K562 (cell line): ENCODE measurements around the gene ACOX2. TPM values are rescaled to one million over a fixed set of nuclear protein-coding genes. Genes with fewer than 3 reads are reported as not detected.

Experiments used
- ATAC-seq: fragments of 200-7000 bp; cut with Tn5 transposase; 3 replicates; pipeline ENCODE4 v1.9.1; 2020; ENCODE audit warnings: moderate library complexity
- BruUV-seq: library from RNA; stranded (reverse); fragments of 400-500 nt; replicated peaks from 2 replicates; lab custom pipeline; 2021; lab: Mats Ljungman, UMichigan
- CTCF ChIA-PET: fragments of 300-600 bp; formaldehyde crosslinking; extraction: SDS; loops from one replicate; lab custom pipeline; 2021; ENCODE audit warnings: low intra/inter-chr PET ratio; lab: Yijun Ruan, JAX
- POLR2A ChIA-PET: fragments of 300-600, 350-650 bp; sonication (Branson Sonifier 250); formaldehyde crosslinking; extraction: SDS; loops from one replicate; lab custom pipeline; 2021; ENCODE audit warnings: antibody characterized with exemption, inconsistent platforms; lab: Yijun Ruan, JAX
- DNase-seq, 4 experiments: peaks; one replicate each; pipeline versions ENCODE4 v3.0.0 to v3.0.0-alpha.2; 2011 to 2018; ENCODE audit warnings: low spot score in 3 of 4, mixed read lengths in 3 of 4; ENCODE audit errors: extremely low read depth in 1 of 4
- FAIRE-seq: peaks from 2 replicates; lab custom pipeline; 2011; peaks lifted over from hg19 to GRCh38; lab: Jason Lieb, UNC
- H2AFZ ChIP-seq: 2 replicates; pipeline ENCODE4 v1.6.0; 2011; ENCODE audit warnings: low read depth, low read length, control low read depth, inconsistent platforms
- H3K27ac ChIP-seq: fragments of 200-600 bp; 3 replicates; pipeline ENCODE4 v1.8.0; 2011; ENCODE audit warnings: low read depth, mild to moderate bottlenecking, control low read depth, inconsistent platforms, low read length, moderate library complexity, mixed read lengths; ENCODE audit errors: extremely low read depth
- H3K27me3 ChIP-seq, 2 experiments: fragments of 300-600 bp in 1 of 2; 2 replicates in 1 of 2; 3 replicates in 1 of 2; pipeline versions ENCODE4 v1.6.0 to v1.8.0; 2011; ENCODE audit warnings: inconsistent platforms in 2 of 2, low read length in 2 of 2, mild to moderate bottlenecking in 1 of 2, mixed read lengths in 1 of 2, moderate library complexity in 1 of 2; ENCODE audit not compliant: control insufficient read depth in 2 of 2, insufficient read depth in 2 of 2
- H3K36me3 ChIP-seq: fragments of 300-600 bp; 3 replicates; pipeline ENCODE4 v1.8.0; 2011; ENCODE audit warnings: mild to moderate bottlenecking, low read length, inconsistent platforms; ENCODE audit not compliant: control insufficient read depth, insufficient read depth
- H3K4me1 ChIP-seq, 2 experiments: fragments of 200-600 bp in 1 of 2; replicated peaks in 1 of 2; 2 replicates in 1 of 2; 3 replicates in 1 of 2; pipeline versions ENCODE4 v1.5.1 to v1.8.0; 2011; ENCODE audit warnings: inconsistent platforms in 2 of 2, low read length in 2 of 2, mild to moderate bottlenecking in 1 of 2, mixed read lengths in 1 of 2, moderate library complexity in 1 of 2; ENCODE audit not compliant: control insufficient read depth in 2 of 2, insufficient read depth in 2 of 2
- H3K4me2 ChIP-seq: 2 replicates; pipeline ENCODE4 v1.6.1; 2011; ENCODE audit warnings: low read length, control low read depth, inconsistent platforms, mixed read lengths; ENCODE audit not compliant: insufficient read depth
- H3K4me3 ChIP-seq: fragments of 200-600 bp; sonication (generic), shearing (Covaris generic); 2 replicates; pipeline ENCODE4 v1.5.1; 2016; ENCODE audit warnings: control low read depth, inconsistent platforms
- H3K79me2 ChIP-seq: fragments of 200-600 bp; 3 replicates; pipeline ENCODE4 v1.8.0; 2011; ENCODE audit warnings: low read length, inconsistent platforms; ENCODE audit not compliant: control insufficient read depth, insufficient read depth
- H3K9ac ChIP-seq, 2 experiments: 2 replicates each; pipeline versions ENCODE4 v1.6.0 to v1.6.1; 2011; ENCODE audit warnings: low read depth in 2 of 2, low read length in 2 of 2, control low read depth in 1 of 2, inconsistent platforms in 1 of 2, mild to moderate bottlenecking in 1 of 2, mixed read lengths in 1 of 2; ENCODE audit not compliant: insufficient read depth in 1 of 2
- H3K9me1 ChIP-seq: one replicate; pipeline ENCODE4 v1.6.0; 2011; ENCODE audit warnings: inconsistent platforms, mild to moderate bottlenecking, low read length, moderate library complexity; ENCODE audit not compliant: control insufficient read depth, insufficient read depth
- H3K9me3 ChIP-seq: replicated peaks from 2 replicates; pipeline ENCODE4 v1.5.1; 2011; ENCODE audit warnings: low read depth, low read length, inconsistent platforms; ENCODE audit not compliant: control insufficient read depth, insufficient read depth
- H4K20me1 ChIP-seq: replicated peaks from 2 replicates; pipeline ENCODE4 v1.6.1; 2011; ENCODE audit warnings: low read length, inconsistent platforms, mixed read lengths; ENCODE audit not compliant: control insufficient read depth, insufficient read depth
- BCOR ChIP-seq: fragments of 450-650 bp; IDR thresholded peaks from 2 replicates; pipeline ENCODE4 v1.6.1; 2016
- CBX1 ChIP-seq: sonication (generic); IDR thresholded peaks from 2 replicates; pipeline ENCODE4 v1.6.1; 2016; ENCODE audit warnings: antibody characterized with exemption, low read depth, mild to moderate bottlenecking
- CREBBP ChIP-seq: IDR thresholded peaks from one replicate; pipeline ENCODE4 v1.6.1; 2012; ENCODE audit warnings: low read depth, mild to moderate bottlenecking, control low read depth, inconsistent platforms, low read length
- EHMT2 ChIP-seq: fragments of 450-650 bp; IDR thresholded peaks from 2 replicates; pipeline ENCODE4 v1.6.1; 2018; ENCODE audit warnings: antibody characterized with exemption
- HMG20B ChIP-seq: fragments of 250-450 bp; sonication (Bioruptor Pico); IDR thresholded peaks from 2 replicates; pipeline ENCODE4 v1.5.0; 2021; ENCODE audit warnings: mild to moderate bottlenecking
- JUND ChIP-seq, 2 experiments: IDR thresholded peaks; 2 replicates in 1 of 2; 3 replicates in 1 of 2; pipeline ENCODE4 v1.6.1; 2011; ENCODE audit warnings: borderline replicate concordance in 2 of 2, low read depth in 2 of 2, low read length in 2 of 2, improper control_type of control experiment in 1 of 2, missing biosample characterization in 1 of 2, missing genetic modification characterization in 1 of 2, missing genetic modification reagents in 1 of 2
- KDM5B ChIP-seq: fragments of 200-600 bp; sonication (generic); IDR thresholded peaks from 2 replicates; pipeline ENCODE4 v1.6.1; 2012; ENCODE audit warnings: low read depth, mild to moderate bottlenecking, moderate library complexity, low read length, control low read depth, inconsistent platforms; ENCODE audit not compliant: insufficient replicate concordance
- LARP7 ChIP-seq: fragments of 450-650 bp; IDR thresholded peaks from 2 replicates; pipeline ENCODE4 v1.6.1; 2016
- MTA1 ChIP-seq: fragments of 450-650 bp; IDR thresholded peaks from 2 replicates; pipeline ENCODE4 v1.6.1; 2017; ENCODE audit warnings: borderline replicate concordance
- PHF8 ChIP-seq: fragments of 200-600 bp; sonication (generic); IDR thresholded peaks from 2 replicates; pipeline ENCODE4 v1.6.1; 2012; ENCODE audit warnings: mixed run types, mild to moderate bottlenecking, inconsistent platforms, low read length, moderate library complexity, borderline replicate concordance
- POU5F1 ChIP-seq: fragments of 150-350 bp; IDR thresholded peaks from 2 replicates; pipeline ENCODE4 v1.6.1; 2014; ENCODE audit warnings: borderline replicate concordance, low read length, low read depth, mild to moderate bottlenecking; ENCODE audit not compliant: partially characterized antibody
- SIX5 ChIP-seq, 2 experiments: IDR thresholded peaks; 2 replicates each; pipeline ENCODE4 v1.6.1; 2011; ENCODE audit warnings: low read length in 2 of 2, borderline replicate concordance in 1 of 2, low read depth in 1 of 2, mild to moderate bottlenecking in 1 of 2, moderate library complexity in 1 of 2; ENCODE audit not compliant: insufficient read depth in 1 of 2
- SREBF1 ChIP-seq: fragments of 150-350 bp; IDR thresholded peaks from 2 replicates; pipeline ENCODE4 v1.6.1; 2014; ENCODE audit warnings: antibody characterized with exemption, low read depth, low read length, borderline replicate concordance
- TEAD4 ChIP-seq, 2 experiments: sonication (generic) in 1 of 2; formaldehyde crosslinking in 1 of 2; IDR thresholded peaks; 2 replicates each; pipeline versions ENCODE4 v1.6.1 to v1.8.0; 2012 to 2022; ENCODE audit warnings: borderline replicate concordance in 1 of 2, inconsistent platforms in 1 of 2, low read length in 1 of 2, mild to moderate bottlenecking in 1 of 2, missing genetic modification reagents in 1 of 2
- ZC3H4 ChIP-seq: sonication (generic); formaldehyde crosslinking; IDR thresholded peaks from 2 replicates; pipeline ENCODE4 v1.9.0; 2021; ENCODE audit warnings: missing genetic modification reagents, borderline replicate concordance
- ZFX ChIP-seq: sonication (generic); formaldehyde crosslinking; IDR thresholded peaks from 2 replicates; pipeline ENCODE4 v1.8.0; 2022; ENCODE audit warnings: mild to moderate bottlenecking, missing genetic modification reagents, moderate library complexity
- ZNF143 ChIP-seq: sonication (generic); formaldehyde crosslinking; IDR thresholded peaks from 2 replicates; pipeline ENCODE4 v1.9.0; 2022; ENCODE audit warnings: mild to moderate bottlenecking, missing genetic modification reagents
- WGBS: fragments of 100-300 bp; shearing (Covaris generic); methylation state at CpG from one replicate; pipeline ENCODE4 v1.1.6; 2016; ENCODE audit warnings: low coverage, mixed read lengths; ENCODE audit not compliant: insufficient coverage; ENCODE audit errors: missing lambda C conversion rate; 5-methylcytosine and 5-hydroxymethylcytosine counted together
- in situ Hi-C: fragments of 300-500 bp; cut with MboI; formaldehyde crosslinking; loops from 4 replicates; pipeline ENCODE4 v1.15.0; 2018; ENCODE audit warnings: inconsistent platforms, mixed read lengths
- intact Hi-C: fragments of 100-400 bp; cut with micrococcal nuclease; formaldehyde crosslinking; loops from 2 replicates; pipeline ENCODE4 v1.14.2; 2022
- polyA plus RNA-seq, 8 experiments: library from polyadenylated mRNA; depleted of rRNA in 4 of 8; stranded (reverse) in 5 of 8; unstranded in 3 of 8; fragments of >200 nt; fragmentation: Nextera tagmentation in 2 of 8; fragmentation: Illumina TruSeq in 1 of 8; extraction: Ambion mirVana in 2 of 8; extraction: Trizol in 1 of 8; gene quantifications; 2 replicates each; pipeline versions ENCODE4 v1.2.1 to v1.2.3, GENCODE V29; 2011 to 2014; ENCODE audit warnings: inconsistent platforms in 1 of 8, missing spikeins in 1 of 8
- total RNA-seq, 7 experiments: library from RNA; depleted of rRNA in 6 of 7; stranded (reverse); fragments of >200 nt in 6 of 7; fragmentation: Illumina TruSeq in 2 of 7; extraction: Trizol in 2 of 7; gene quantifications; 2 replicates each; pipeline versions ENCODE4 v1.2.1 to v1.2.3, GENCODE V29; 2011 to 2021; ENCODE audit warnings: low replicate concordance in 1 of 7
- TF ChIP-seq, protein P1 (sequence below), 2 experiments: IDR thresholded peaks; 2 replicates each; pipeline ENCODE4 v1.6.1; 2011; ENCODE audit warnings: borderline replicate concordance in 1 of 2, control low read depth in 1 of 2, low read depth in 1 of 2, low read length in 1 of 2, mild to moderate bottlenecking in 1 of 2, mixed read lengths in 1 of 2, moderate library complexity in 1 of 2; ENCODE audit not compliant: insufficient read depth in 1 of 2, insufficient read length in 1 of 2, poor library complexity in 1 of 2, severe bottlenecking in 1 of 2; ENCODE audit errors: extremely low read depth in 1 of 2

The ACOX2 gene
- total and polyA plus RNA-seq, 9 of the 15 experiments (the other 6 are each of a cell fraction or from before 2014, with no cell fraction given), result 0.15 TPM; not detected in 8

DNA sequence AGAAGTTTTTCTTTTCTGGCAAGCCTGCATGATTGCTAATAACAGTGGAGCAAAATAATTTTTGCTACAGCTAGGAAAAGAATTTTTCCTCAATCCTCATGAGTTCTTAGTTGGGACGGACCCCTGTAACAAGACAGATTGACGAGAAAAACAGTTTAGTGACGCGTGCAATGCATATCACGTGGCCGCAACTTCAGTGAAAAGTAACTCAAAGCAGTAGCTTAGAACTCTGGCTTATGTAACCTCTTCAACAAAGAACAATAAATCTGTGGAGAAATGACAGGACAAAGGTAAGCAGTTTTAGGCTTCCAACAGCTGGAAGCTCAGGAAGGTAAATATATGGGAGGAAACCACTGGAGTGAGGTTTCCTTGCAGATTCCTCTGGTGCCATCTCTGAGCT lies 20.5 kb upstream of the ACOX2 start:
- 16% methylated on average over 6 of the region's 6 CpGs for WGBS
- no peak for ATAC-seq
- H3K27ac ChIP-seq, result no peak overlapping the region

DNA sequence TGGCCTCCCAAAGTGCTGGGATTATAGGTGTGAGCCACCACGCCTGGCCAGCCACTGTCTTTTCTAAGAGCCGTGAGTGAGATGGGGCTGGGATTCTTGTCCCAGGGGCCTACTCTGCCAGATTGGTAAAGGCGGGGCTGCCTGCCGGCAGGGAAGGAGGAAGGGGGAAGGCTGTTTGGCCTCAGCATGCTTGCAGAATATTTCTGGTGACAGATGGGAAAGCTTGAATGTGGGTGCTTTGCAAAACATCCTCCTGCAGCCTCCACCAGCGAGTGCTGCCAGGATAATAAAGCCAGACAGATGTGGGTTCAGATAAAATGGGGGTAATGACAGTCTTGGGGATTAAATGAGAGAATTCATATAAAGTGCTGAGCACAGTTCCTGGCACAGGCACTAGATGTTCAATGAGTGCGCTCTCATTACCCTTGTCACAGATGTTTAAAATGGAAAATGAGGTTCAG lies 19.8 kb upstream of the ACOX2 start:
- ATAC-seq, result no peak
- in situ Hi-C loops (no loop called here), intact Hi-C loops (no loop called here)
- H3K36me3 ChIP-seq, result no peaks in the 10 kb centered on the region
- no peaks in the 10 kb centered on the region for H3K79me2 ChIP-seq
- no peaks in the 10 kb centered on the region for H4K20me1 ChIP-seq
- no peaks in the 10 kb centered on the region for H3K9me1 ChIP-seq
- POLR2A ChIA-PET, result interaction anchor here (0.6 kb wide), 1 partner anchor 60 kb away, joined by 3 read pairs; no protein-coding TSS in a partner anchor
- no peaks in the 10 kb centered on the region for H3K9me3 ChIP-seq
- no peak overlapping the region for H2AFZ ChIP-seq
- no peak for DNase-seq
- 5% methylated on average over 5 of the region's 6 CpGs for WGBS
- H3K27ac ChIP-seq, result no peak overlapping the region
- H3K27me3 ChIP-seq, result peaks cover 0 to 16% of the 10 kb centered on the region in 2 experiments; a peak in 1 of 5 replicates
- no peak for FAIRE-seq
- no peak overlapping the region for H3K4me3 ChIP-seq
- no peaks in the 10 kb centered on the region for H3K4me1 ChIP-seq
- H3K4me2 ChIP-seq, result no peak overlapping the region
- CTCF ChIA-PET, result no interaction called here
- H3K9ac ChIP-seq, result no peak overlapping the region
- BruUV-seq, result no TSS peak
- TF ChIP-seq POU5F1 (no peak), JUND (IDR thresholded peaks at IDR 0.05; ENCODE audit: borderline replicate concordance, low read depth, low read length) (no peak), JUND (tag; IDR thresholded peaks at IDR 0.05; ENCODE audit: borderline replicate concordance, low read depth, low read length) (no peak), SIX5 (IDR thresholded peaks at IDR 0.05; ENCODE audit: borderline replicate concordance in 1 of 2, insufficient read depth in 1 of 2, low read depth in 1 of 2, low read length in 2 of 2) (no peak), LARP7 (no peak), EHMT2 (no peak), PHF8 (no peak)
- TF ChIP-seq, protein P1, sequence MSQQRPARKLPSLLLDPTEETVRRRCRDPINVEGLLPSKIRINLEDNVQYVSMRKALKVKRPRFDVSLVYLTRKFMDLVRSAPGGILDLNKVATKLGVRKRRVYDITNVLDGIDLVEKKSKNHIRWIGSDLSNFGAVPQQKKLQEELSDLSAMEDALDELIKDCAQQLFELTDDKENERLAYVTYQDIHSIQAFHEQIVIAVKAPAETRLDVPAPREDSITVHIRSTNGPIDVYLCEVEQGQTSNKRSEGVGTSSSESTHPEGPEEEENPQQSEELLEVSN (IDR thresholded peaks at IDR 0.05; ENCODE audit: borderline replicate concordance in 1 of 2, extremely low read depth in 1 of 2, insufficient read depth in 1 of 2, insufficient read length in 1 of 2, low read depth in 1 of 2, low read length in 1 of 2, poor library complexity in 1 of 2, severe bottlenecking in 1 of 2), result no peak

More for the DNA sequence above, 20.5 kb upstream of the ACOX2 start:
- ChIA-PET POLR2A (interaction anchor here (1.1 kb wide), 1 partner anchor 83 kb away, joined by 3 read pairs; no protein-coding TSS in a partner anchor), CTCF (no interaction called here)
- no peak overlapping the region for H3K4me3 ChIP-seq
- no peak overlapping the region for H3K4me2 ChIP-seq
- in situ Hi-C loops (no loop called here), intact Hi-C loops (no loop called here)
- no peaks in the 10 kb centered on the region for H3K36me3 ChIP-seq
- no peak overlapping the region for H2AFZ ChIP-seq
- no peaks in the 10 kb centered on the region for H3K79me2 ChIP-seq
- H3K4me1 ChIP-seq, result no peaks in the 10 kb centered on the region
- H3K27me3 ChIP-seq, result peaks cover 0 to 20% of the 10 kb centered on the region in 2 experiments; a peak in 1 of 5 replicates
- TF ChIP-seq TEAD4 (IDR thresholded peaks at IDR 0.05; ENCODE audit: low read length), result no peak
- no peak for TF ChIP-seq TEAD4 (CRISPR knock-in tag; IDR thresholded peaks at IDR 0.05; ENCODE audit: borderline replicate concordance)
- TF ChIP-seq BCOR, result no peak
- no peak for TF ChIP-seq CBX1
- no peak for TF ChIP-seq MTA1
- TF ChIP-seq HMG20B, result no peak
- TF ChIP-seq ZC3H4 (CRISPR knock-in tag), result no peak
- TF ChIP-seq SREBF1, result no peak
- no peak for TF ChIP-seq ZNF143 (CRISPR knock-in tag)
- no peak for TF ChIP-seq CREBBP
- no peak for TF ChIP-seq KDM5B
- TF ChIP-seq ZFX (CRISPR knock-in tag), result no peak
- DNase-seq, result no peak
- no peak for FAIRE-seq
- BruUV-seq, result no TSS peak
- no peaks in the 10 kb centered on the region for H4K20me1 ChIP-seq
- no peak overlapping the region for H3K9ac ChIP-seq
- H3K9me1 ChIP-seq, result no peaks in the 10 kb centered on the region
- H3K9me3 ChIP-seq, result no peaks in the 10 kb centered on the region
